Stimulated activated CD4-positive, alpha-beta T cell treated with anti-CD3 and anti-CD28 coated beads, Interleukin-12 subunit alpha, Interleukin-12 subunit beta, amount 100 ng/mL, for 48 hours (primary cell): ENCODE measurements around the gene GIPC2.
"Not testable (repeated sequence)": the region's sequence is repeated elsewhere in the genome, so short reads cannot be mapped to it uniquely, and the experiment has no call there.

Source experiments
- DNase-seq, 3 donors: peaks; one replicate each; pipeline ENCODE4 v3.0.0-alpha.2; 2020; ENCODE audit warnings: low read depth in 2 of 3, low spot score in 1 of 3

Gene GIPC2

GRCh38 chr1:78045926-78046778, at the start of gene GIPC2:
Gene GIPC2 (plus strand): TSS chr1:78045966. CDS start chr1:78046095, 129 bp downstream.
- DNase-seq = peak in 2 of 3 donors; percentile 9 to 22

- DNase-seq = no peak
These were observed 49.0 kb upstream of the GIPC2 start for GRCh38 chr1:77996734-77997133.

- not testable (repeated sequence) for DNase-seq
These were observed 45.2 kb upstream of the GIPC2 start for GRCh38 chr1:78000536-78000935.

- DNase-seq = no peak
These were observed 42.6 kb upstream of the GIPC2 start for GRCh38 chr1:78003070-78003746.

- peak; percentile 20 to 36 (median 32) for DNase-seq
These were observed 41.7 kb upstream of the GIPC2 start for GRCh38 chr1:78003882-78004718.

- DNase-seq = peak; percentile 30 to 56 (median 35)
These were observed 40.9 kb upstream of the GIPC2 start, which contains the start of gene DNAJB4 for GRCh38 chr1:78004719-78005447. Gene DNAJB4 (plus strand): TSS chr1:78004939. CDS start chr1:78005111, 172 bp downstream.

GRCh38 chr1:78005448-78005722, 40.4 kb upstream of the GIPC2 start:
- no peak for DNase-seq

- DNase-seq = no peak
These were observed 40.0 kb upstream of the GIPC2 start for GRCh38 chr1:78005755-78006154.

- DNase-seq = no peak
These were observed 39.2 kb upstream of the GIPC2 start for GRCh38 chr1:78006521-78006920.

- DNase-seq = no peak
These were observed 38.0 kb upstream of the GIPC2 start for GRCh38 chr1:78007677-78008341.

- DNase-seq = no peak
These were observed 36.5 kb upstream of the GIPC2 start for GRCh38 chr1:78009276-78009675.

- DNase-seq = no peak
These were observed 35.9 kb upstream of the GIPC2 start for GRCh38 chr1:78009836-78010235.

GRCh38 chr1:78011050-78011449, 34.7 kb upstream of the GIPC2 start:
- DNase-seq = no peak

- no peak for DNase-seq
These were observed 30.6 kb upstream of the GIPC2 start for GRCh38 chr1:78015148-78015547.

- DNase-seq = no peak
These were observed 26.7 kb upstream of the GIPC2 start for GRCh38 chr1:78019024-78019423.

GRCh38 chr1:78021134-78021533, 24.6 kb upstream of the GIPC2 start:
- not testable (repeated sequence) for DNase-seq

- no peak for DNase-seq
These were observed 16.0 kb upstream of the GIPC2 start for GRCh38 chr1:78029793-78030192.

- DNase-seq = no peak
These were observed 12.6 kb upstream of the GIPC2 start for GRCh38 chr1:78032996-78033796.

GRCh38 chr1:78033797-78034172, 12.0 kb upstream of the GIPC2 start:
- DNase-seq = no peak

GRCh38 chr1:78035121-78035520, 10.6 kb upstream of the GIPC2 start:
- no peak for DNase-seq
